Measurements from ENCODE around the gene ABCC3.
"Not testable (repeated sequence)": the region's sequence is repeated elsewhere in the genome, so short reads cannot be mapped to it uniquely, and the experiment has no call there.

The ABCC3 gene

DNA sequence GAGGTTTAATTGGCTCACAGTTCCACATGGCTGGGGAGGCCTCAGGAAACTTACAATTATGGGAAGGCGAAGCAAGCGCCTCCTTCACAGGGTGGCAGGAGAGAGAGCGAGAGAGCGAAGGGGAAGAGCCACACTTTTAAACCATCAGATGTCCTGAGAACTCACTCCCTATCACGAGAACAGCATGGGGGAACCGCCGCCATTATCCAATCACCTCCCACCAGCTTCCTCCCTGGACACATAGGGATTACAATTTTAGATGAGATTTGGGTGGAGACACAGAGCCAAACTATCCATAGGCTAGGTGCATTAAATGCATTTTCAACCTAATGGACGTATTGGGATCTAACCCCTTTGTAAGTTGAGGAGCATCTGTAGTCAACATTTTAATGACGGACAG lies 78.0 kb downstream of the ABCC3 start:
- DNase-seq = no peak

DNA sequence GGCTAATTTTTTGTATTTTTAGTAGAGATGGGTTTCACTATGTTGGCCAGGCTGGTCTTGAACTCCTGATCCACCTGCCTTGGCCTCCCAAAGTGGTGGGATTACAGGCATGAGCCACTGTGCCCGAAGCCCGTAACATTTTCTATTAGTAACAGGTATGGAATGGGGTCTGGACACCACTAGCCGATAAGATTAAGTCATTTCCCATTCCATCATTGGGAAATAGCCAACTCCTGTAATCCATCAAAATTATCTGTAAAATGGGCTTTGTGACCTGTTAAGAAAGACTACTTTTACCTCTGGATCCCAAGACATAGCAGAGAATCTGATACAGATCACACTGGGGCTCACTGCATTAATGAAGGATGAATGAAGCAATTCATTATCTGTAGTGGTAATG lies 80.8 kb downstream of the ABCC3 start:
- no peak for DNase-seq

DNA sequence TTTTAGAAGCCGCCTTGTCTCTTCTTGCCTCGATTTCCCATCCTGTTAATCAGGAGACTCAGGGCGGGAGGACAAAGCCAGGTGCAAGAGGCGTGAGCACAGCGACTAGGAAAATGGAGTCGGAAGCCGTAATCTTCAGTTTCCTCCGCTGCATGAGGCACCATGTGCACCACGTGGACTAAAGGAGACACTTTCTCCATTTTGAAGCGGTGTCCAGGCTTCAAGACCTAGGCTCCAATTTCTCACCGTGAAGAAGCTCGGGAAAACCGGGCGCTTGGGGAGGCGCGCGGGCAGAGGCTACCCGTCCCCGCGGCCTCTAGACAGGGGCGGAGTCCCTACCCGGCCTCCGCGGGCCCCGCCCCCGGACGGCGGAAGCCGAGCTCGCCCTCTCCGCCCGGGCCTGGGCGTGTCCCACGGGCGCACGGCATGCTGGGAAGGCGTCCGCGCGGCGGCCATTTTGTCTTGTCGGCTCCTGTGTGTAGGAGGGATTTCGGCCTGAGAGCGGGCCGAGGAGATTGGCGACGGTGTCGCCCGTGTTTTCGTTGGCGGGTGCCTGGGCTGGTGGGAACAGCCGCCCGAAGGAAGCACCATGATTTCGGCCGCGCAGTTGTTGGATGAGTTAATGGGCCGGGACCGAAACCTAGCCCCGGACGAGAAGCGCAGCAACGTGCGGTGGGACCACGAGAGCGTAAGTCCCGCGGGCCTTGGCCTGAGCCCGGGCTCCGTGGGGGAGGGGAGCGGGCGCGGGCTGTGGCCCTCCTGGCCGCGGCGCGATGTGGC lies 84.7 kb downstream of the ABCC3 start, which contains the start of gene LUC7L3:
LUC7L3 (plus strand) TSS at position 460 of the 780 bp plus-strand sequence; CDS start at position 590, 130 bp downstream.
- DNase-seq = peak; percentile 93

DNA sequence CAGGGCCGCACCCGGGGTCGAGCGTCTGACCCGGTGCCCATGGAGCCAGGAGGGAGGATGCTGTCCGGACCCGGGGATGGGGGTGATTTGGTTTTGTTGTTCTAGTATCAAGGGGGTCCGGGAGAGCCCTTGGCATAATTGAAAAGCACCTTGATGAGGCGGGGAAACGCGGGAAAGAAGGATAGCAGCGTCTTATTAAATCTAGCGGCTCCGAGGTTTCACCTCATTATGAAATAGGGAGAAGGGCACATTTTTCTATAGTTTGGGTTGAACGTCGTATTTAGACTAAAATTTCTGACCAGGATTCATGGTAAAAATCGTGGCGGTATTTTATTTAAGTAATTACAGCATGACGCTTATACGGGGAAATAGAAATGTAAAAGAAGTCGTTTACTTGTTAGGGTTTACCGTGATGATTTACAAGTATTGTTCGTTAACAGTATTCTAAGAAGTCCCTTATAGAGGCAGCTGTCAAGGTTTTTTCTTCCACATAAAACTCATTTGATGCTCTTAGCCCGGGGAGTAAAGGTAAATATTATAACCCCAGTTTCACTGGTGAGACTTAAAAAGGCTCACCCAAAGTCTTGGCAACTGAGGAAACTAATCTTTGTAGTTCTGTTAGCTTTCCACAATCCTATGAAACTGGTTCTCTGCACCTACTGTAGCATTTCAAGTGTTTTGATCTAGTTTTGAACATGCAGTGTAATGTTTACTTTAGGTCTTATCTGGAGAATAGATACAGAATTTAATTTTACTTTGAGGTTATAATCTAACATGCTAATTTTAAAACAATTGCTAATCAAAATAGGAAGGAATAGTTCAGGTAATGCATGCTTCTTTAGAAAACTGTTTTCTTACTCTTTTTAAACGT lies 85.5 kb downstream of the ABCC3 start:
- DNase-seq = no peak

DNA sequence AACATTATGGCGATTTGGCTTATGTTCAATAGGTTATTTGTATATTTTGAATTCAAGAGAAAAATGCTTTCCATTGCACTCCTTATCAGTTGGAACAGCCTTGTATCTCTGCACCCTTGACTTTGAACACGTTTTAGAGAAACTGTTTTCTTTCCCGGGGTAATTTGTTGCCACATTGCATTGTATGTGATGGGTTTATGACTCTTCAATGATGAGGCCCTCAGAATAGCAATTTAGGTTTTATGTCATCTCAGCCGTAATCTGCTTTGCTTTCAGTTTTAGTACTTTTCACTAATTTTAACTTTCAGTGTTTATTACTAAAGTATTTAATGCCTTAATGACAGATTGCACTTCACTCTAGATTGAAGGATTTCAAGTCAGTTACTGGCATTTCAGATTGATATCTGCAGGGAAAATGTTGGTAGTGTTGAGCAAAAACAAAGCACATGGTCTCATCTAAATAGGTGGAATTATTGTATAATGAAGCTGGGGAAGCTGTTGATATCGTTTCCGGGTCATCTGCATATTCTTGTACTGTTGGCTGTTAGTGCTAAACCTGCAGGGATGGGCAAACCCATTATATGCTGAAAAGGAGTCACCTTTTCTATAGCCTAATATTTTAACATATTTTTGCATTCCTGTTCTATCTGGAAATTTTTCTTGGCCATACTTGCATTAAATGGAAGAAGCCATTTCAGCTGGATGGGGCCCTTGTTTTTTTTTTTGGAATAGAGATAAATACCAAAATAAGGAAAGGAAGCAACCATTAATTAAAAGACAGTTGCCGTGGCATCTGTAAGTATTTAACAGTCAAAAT lies 86.7 kb downstream of the ABCC3 start:
- no peak for DNase-seq

DNA sequence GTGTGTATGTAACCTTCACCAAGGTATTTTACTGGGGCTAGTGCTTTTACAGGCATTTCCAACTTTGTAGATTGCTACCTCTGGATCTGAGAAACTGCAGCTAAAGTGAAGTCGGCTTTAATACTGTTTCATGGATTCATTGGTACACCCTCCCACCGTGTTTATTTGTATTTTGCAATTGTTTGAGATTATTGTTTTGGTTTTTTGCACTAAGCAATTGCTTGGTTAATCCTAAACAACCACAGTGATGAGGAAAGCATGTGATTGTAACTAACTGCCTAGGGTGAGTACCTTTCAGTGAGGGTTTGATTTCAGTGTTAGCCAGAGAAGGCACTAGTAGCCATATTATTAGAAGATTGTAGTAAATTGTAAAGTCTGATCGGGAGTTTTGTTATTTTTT lies 88.1 kb downstream of the ABCC3 start:
- no peak for DNase-seq

DNA sequence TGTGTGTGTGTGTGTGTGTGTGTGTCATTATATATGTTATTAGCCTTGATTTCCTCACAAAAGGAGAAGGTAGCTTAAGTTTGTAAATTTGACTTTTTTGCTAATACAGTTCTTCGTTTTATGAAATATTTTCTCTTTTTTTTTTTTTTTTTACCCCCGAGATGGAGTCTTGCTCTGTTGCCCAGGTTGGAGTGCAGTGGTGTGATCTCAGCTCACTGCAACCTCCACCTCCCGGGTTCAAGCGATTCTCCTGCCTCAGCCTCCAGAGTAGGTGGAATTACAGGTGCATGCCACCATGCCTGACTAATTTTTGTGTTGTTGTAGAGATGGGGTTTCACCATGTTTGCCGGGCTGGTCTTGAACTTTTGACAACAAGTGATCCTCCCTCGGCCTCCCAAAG lies 89.9 kb downstream of the ABCC3 start:
- not testable (repeated sequence) for DNase-seq

DNA sequence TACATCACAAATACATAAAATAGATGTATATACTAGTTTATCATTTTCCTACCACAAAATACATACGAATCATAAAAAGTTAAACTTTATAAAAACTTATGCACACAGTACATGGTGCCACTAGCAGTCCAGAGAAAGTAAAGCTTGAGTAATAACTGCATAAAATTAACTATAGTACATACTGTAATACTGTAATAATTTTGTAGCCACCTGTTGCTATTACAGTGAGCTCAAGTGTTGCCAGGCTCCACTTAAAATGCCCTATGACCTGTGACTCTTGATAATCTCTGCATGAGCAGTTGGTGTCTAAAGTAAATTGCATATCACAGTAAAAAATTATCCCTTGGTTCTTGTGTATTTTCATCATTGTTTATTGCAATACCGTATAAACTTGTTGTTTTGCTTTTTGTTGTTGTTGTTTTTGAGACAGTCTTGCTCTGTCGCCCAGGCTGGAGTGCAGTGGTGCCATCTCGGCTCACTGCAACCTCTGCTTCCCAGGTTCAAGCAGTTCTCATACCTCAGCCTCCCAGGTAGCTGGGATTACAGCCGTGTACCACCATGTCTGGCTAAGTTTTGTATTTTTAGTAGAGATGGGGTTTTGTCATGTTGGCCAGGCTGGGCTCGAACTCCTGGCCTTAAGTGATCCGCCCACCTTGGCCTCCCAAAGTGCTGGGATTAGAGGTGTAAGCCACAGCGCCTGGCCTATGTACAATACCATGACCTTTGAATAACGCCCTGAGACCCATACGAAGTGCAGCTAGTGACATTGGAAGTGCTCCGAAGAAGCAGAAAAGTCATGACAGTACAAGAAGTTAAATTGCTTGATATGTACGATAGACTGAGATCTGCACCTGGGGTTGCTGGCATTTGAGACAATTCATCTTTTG lies 91.3 kb downstream of the ABCC3 start:
- DNase-seq = no peak

DNA sequence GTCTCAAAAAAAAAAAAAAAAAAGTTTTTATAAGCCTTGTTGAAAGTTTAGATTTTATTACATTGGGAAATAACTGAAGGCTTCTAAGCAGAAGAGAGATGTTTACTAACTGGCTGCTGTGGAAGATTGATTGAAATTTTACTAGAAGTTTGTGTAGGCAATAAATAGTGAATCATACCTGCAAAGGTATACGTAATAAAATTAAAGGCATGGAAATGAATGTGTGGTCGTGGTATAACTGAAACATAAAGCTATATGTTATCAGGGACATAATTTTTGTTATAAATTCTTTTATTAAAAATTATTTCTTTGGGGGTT lies 93.4 kb downstream of the ABCC3 start:
- no peak for DNase-seq

DNA sequence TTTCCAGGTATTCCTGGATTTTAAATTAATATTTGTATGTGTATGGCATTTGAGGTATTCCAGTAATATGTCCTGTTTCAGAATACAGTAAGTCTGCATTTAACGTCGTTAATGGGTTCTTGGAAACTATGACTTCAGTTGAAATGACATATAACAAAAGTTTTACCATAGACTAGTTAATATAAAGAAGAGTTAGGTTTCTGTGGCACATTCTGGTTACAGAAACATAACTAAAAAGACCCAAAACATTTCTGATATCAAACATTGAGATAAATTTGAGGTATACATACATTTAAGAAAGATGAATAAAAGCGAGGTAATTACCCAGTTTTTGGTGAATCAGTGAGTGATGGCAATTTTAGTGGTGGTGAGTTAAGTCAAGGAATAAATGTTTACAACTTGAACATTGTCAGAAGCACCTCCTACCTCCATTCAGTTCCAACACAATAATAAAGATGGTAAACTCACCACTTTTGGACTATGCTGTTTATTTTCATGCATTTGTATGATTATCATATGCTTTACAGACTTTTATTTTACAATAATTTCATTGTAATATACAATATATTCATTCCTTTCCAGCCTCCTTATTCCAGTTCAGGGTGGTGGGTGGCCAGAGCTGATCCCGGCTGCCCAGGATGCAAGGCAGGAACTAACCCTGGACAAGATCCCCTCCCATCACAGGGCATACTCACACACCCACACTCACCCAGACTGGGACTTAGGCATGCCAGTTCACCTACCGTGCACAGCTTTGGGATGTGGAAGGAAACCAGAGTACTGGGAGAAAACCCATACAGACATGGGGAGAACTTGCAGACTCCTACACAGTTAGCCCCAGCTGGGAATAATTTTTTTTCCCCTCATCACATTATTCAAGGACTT lies 94.4 kb downstream of the ABCC3 start:
- no peak for DNase-seq

DNA sequence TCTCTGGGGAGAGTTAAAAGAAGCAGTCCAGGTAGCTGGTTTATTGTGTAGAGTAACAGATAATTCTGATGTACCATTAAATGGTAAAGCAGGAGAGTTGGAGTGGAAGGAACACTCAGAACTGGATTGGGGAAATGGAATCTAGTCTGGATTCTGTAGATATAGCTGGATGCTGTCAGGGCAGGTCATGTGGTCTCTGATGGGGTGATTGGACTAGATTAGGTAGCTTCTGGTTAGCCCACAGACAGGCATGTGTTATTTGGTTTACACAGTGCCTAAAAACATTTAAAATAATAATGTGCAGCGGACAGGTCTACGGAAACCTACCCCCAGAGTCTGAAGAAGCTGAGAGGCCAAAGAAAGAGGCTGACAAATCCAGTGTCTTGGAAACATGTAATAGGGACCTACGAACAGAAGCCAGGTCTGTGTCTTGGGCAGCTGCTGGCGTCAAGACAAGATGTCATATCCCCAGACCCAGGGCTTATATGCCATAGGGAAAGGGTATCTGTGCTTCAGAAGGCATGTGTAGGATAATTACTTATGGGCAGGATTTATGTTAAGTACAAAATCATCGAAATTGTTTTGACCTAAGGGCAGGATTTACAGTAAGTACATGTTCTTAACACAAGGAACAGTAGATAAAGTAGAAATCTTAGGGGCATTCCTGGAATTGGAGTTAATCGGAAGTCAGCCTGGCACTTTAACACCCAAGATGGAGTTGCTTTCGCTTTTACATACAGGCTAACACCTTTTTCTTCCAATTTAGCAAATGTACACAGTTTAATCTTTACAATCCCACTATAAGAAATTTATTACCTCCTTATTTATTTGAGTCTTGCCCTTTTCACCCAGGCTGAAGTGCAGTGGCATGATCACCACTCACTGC lies 97.1 kb downstream of the ABCC3 start:
- no peak for DNase-seq

DNA sequence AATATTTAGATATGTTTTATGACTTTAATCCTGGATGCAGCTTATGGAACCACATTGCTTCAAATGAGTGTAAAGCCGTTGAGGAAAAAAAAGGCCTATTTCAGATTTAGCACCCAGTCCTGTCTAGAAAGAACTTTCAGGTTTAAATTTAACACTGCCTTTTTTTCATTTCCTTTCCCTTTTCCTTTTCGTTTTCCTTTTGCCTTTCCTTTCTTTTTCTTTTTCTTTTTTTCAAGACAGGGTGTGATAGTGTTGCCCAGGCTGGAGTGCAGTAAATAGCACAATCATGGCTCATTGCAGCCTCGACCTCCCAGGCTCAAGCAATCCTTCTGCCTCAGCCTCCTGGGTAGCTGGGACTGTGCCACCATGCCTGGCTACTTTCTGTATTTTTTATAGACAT lies 100.6 kb downstream of the ABCC3 start:
- DNase-seq = no peak

DNA sequence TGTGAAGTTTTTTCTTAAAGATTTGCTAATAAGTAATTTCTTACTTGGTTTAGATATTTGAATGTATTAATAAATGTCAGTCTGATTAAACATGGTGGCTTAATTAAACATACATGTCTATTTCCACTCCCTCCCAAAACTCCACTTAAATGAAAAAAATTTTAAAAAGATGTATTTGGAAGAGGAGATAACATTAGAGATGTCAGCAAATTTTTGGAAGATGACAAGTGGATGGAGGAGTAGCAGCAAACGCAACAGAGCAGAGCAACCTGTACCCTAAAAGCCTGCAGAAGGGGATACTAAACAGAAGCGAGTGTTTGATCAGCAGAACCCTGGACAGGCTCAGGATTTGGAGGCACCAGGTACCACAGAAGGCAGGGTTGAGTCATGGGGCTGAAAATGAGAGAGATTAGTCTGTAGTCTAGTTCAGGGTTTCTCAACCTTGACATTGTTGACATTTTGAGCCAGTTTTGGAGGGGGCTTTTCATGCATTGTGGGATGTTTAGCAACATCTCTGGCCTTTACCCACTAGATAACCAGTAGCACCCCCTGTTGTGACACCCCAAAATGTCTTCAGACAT lies 102.5 kb downstream of the ABCC3 start:
- no peak for DNase-seq

DNA sequence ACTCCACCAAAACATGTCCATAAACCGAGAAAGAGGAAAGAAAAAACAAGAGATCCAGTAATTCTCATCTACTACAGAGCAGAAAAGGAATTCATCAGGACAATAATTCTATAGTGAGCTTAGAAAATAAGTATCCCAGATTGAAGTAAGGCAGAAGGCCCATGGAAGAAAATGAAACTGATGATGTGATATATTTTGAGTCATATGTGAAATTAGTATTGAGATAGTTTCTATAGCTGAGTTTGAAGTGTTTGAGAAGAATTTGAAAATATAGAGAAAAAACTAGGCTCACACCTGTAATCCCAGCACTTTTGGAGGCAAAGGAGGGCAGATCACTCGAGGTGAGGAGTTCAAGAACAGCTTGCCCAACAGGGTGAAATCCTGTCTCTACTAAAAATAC lies 104.4 kb downstream of the ABCC3 start:
- DNase-seq = no peak

Measured in activated CD8-positive, alpha-beta memory T cell treated with anti-CD3 and anti-CD28 coated beads, Interleukin-2, amount 50 U/mL, for 4 hours (primary cell).